ENCODE results near the gene KMO.

KMO gene

GRCh38 chr1:241638909-241639622, 106.9 kb downstream of the KMO start:
- in situ Hi-C loops (cut with HindIII; ENCODE audit: low sequenced_read_pairs), result no loop called here
- TF ChIP-seq, protein P1, sequence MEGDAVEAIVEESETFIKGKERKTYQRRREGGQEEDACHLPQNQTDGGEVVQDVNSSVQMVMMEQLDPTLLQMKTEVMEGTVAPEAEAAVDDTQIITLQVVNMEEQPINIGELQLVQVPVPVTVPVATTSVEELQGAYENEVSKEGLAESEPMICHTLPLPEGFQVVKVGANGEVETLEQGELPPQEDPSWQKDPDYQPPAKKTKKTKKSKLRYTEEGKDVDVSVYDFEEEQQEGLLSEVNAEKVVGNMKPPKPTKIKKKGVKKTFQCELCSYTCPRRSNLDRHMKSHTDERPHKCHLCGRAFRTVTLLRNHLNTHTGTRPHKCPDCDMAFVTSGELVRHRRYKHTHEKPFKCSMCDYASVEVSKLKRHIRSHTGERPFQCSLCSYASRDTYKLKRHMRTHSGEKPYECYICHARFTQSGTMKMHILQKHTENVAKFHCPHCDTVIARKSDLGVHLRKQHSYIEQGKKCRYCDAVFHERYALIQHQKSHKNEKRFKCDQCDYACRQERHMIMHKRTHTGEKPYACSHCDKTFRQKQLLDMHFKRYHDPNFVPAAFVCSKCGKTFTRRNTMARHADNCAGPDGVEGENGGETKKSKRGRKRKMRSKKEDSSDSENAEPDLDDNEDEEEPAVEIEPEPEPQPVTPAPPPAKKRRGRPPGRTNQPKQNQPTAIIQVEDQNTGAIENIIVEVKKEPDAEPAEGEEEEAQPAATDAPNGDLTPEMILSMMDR (IDR thresholded peaks at IDR 0.05; ENCODE audit: low read depth, low read length, missing control alignments), result no peak
- DNase-seq (ENCODE audit: low read depth), result no peak

DNA sequence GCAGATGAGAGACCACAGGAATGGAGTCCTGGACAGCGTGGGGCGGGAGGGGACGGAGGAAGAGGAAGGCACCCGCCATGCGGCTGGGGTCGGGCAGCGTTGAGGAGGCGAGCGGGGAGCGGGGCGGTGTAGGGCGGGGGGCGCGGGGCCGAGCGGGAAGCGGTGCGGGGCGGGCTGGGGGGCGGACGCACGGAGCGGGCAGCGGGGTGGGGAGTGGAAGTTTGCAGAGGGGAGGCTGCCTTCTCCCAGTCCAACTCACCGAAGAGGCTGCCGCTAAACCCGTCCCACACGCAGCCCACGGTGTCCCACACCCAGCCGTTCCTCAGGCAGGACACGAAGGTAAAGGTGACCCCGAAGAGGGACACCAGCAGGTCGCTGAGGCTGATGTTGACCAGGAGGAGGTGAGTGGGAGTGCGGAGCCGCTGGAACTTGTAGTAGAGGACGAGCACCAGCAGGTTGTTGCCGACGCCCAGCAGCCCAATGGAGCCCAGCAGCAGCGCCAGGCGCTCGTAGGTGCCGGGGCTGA, 107.5 kb downstream of the KMO start:
- peak overlapping the region; percentile 87 for H3K4me3 ChIP-seq (ENCODE audit: low read depth, low read length)
- in situ Hi-C loops (cut with HindIII; ENCODE audit: low sequenced_read_pairs), result no loop called here
- TF ChIP-seq, protein P1 (IDR thresholded peaks at IDR 0.05; ENCODE audit: low read depth, low read length, missing control alignments), result peak; percentile 4
- DNase-seq (ENCODE audit: low read depth), result no peak

More at GRCh38 chr1:241638909-241639622, 106.9 kb downstream of the KMO start:
- H3K4me3 ChIP-seq (ENCODE audit: low read depth, low read length), result peak overlapping the region; percentile 87

GRCh38 chr1:241640149-241640866, 108.1 kb downstream of the KMO start, which contains the start of the genes CHML and OPN3:
Gene CHML, minus strand, starts transcription at chr1:241640369. Its CDS starts 4,603 bp downstream, at chr1:241635766.
Gene OPN3, minus strand, starts transcription at chr1:241640369. Its CDS starts 115 bp downstream, at chr1:241640254.
- TF ChIP-seq, protein P1 (IDR thresholded peaks at IDR 0.05; ENCODE audit: low read depth, low read length, missing control alignments), result no peak
- in situ Hi-C loops (cut with HindIII; ENCODE audit: low sequenced_read_pairs), result no loop called here
- H3K4me3 ChIP-seq (ENCODE audit: low read depth, low read length), result peak within 1 kb of the TSS; percentile 87
- peak; percentile 39 for DNase-seq (ENCODE audit: low read depth)

DNA sequence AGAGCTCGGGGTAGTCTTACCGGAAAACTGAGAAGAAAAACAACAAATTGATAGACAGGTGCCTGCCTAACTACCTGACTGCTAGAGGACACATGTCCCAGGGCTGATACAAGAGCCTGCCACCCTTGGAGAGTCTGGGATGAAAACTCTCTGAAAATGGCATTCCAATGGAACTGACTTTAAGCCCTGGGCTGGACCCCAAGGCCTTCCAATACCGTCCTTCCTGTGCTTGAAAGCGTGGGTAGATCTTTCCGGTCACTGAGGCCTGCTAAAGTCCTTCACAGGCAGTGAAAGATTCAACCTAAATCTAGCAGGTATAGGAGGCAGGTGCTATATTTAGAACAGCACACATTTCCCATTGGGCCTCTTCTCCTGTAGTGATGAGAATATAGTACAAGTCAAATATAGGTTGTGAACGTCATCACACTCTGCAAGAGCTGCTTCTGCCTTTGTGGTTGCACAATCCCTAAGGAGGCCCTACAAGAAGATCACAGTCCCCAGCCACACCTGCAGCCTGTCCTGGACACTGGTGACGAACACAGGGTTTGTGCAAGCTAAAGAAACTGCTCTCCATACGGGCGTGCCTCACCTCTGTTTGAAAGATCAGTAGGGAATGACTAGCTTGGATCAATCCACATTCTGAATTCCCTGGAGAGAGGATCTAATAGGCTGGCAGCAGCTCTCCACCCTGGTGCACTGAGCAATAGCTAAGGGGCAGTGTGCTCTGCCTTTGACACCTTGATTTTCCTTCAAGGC, 108.9 kb downstream of the KMO start:
- peak overlapping the region; percentile 87 for H3K4me3 ChIP-seq (ENCODE audit: low read depth, low read length)
- DNase-seq (ENCODE audit: low read depth), result no peak
- in situ Hi-C loops (cut with HindIII; ENCODE audit: low sequenced_read_pairs), result no loop called here
- TF ChIP-seq, protein P1 (IDR thresholded peaks at IDR 0.05; ENCODE audit: low read depth, low read length, missing control alignments), result no peak

GRCh38 chr1:241641773-241642592, 109.8 kb downstream of the KMO start:
- TF ChIP-seq, protein P1 (IDR thresholded peaks at IDR 0.05; ENCODE audit: low read depth, low read length, missing control alignments), result no peak

More at GRCh38 chr1:241641773-241642592, 109.8 kb downstream of the KMO start:
- H3K4me3 ChIP-seq (ENCODE audit: low read depth, low read length), result no peak overlapping the region
- in situ Hi-C loops (cut with HindIII; ENCODE audit: low sequenced_read_pairs), result no loop called here
- DNase-seq (ENCODE audit: low read depth), result no peak

Measured in astrocyte of the cerebellum (primary cell).